K562 (cell line): Measurements from ENCODE around the gene PPP1R37. TPM values are rescaled to one million over a fixed set of nuclear protein-coding genes. Genes with fewer than 3 reads are reported as not detected.

Source experiments
- ATAC-seq: fragments of 200-7000 bp; cut with Tn5 transposase; 3 replicates; pipeline ENCODE4 v1.9.1; 2020; ENCODE audit warnings: moderate library complexity
- Bru-seq: library from RNA; stranded (reverse); fragments of 400-500 nt; gene quantifications from one replicate; lab custom pipeline; 2021; lab: Mats Ljungman, UMichigan
- BruChase-seq, 2 experiments: library from RNA; stranded (reverse); fragments of 400-500 nt; gene quantifications; one replicate each; lab custom pipeline; 2021; lab: Mats Ljungman, UMichigan
- BruUV-seq: library from RNA; stranded (reverse); fragments of 400-500 nt; replicated peaks from 2 replicates; lab custom pipeline; 2021; lab: Mats Ljungman, UMichigan
- CTCF ChIA-PET: fragments of 300-600 bp; formaldehyde crosslinking; extraction: SDS; loops from one replicate; lab custom pipeline; 2021; ENCODE audit warnings: low intra/inter-chr PET ratio; lab: Yijun Ruan, JAX
- POLR2A ChIA-PET: fragments of 300-600, 350-650 bp; sonication (Branson Sonifier 250); formaldehyde crosslinking; extraction: SDS; loops from one replicate; lab custom pipeline; 2021; ENCODE audit warnings: antibody characterized with exemption, inconsistent platforms; lab: Yijun Ruan, JAX
- DNase-seq, 4 experiments: peaks; one replicate each; pipeline versions ENCODE4 v3.0.0 to v3.0.0-alpha.2; 2011 to 2018; ENCODE audit warnings: low spot score in 3 of 4, mixed read lengths in 3 of 4; ENCODE audit errors: extremely low read depth in 1 of 4
- FAIRE-seq: peaks from 2 replicates; lab custom pipeline; 2011; peaks lifted over from hg19 to GRCh38; lab: Jason Lieb, UNC
- H2AFZ ChIP-seq: 2 replicates; pipeline ENCODE4 v1.6.0; 2011; ENCODE audit warnings: low read depth, low read length, control low read depth, inconsistent platforms
- H3K27ac ChIP-seq: fragments of 200-600 bp; 3 replicates; pipeline ENCODE4 v1.8.0; 2011; ENCODE audit warnings: low read depth, mild to moderate bottlenecking, control low read depth, inconsistent platforms, low read length, moderate library complexity, mixed read lengths; ENCODE audit errors: extremely low read depth
- H3K27me3 ChIP-seq, 2 experiments: fragments of 300-600 bp in 1 of 2; 2 replicates in 1 of 2; 3 replicates in 1 of 2; pipeline versions ENCODE4 v1.6.0 to v1.8.0; 2011; ENCODE audit warnings: inconsistent platforms in 2 of 2, low read length in 2 of 2, mild to moderate bottlenecking in 1 of 2, mixed read lengths in 1 of 2, moderate library complexity in 1 of 2; ENCODE audit not compliant: control insufficient read depth in 2 of 2, insufficient read depth in 2 of 2
- H3K36me3 ChIP-seq: fragments of 300-600 bp; 3 replicates; pipeline ENCODE4 v1.8.0; 2011; ENCODE audit warnings: mild to moderate bottlenecking, low read length, inconsistent platforms; ENCODE audit not compliant: control insufficient read depth, insufficient read depth
- H3K4me1 ChIP-seq, 2 experiments: fragments of 200-600 bp in 1 of 2; replicated peaks in 1 of 2; 2 replicates in 1 of 2; 3 replicates in 1 of 2; pipeline versions ENCODE4 v1.5.1 to v1.8.0; 2011; ENCODE audit warnings: inconsistent platforms in 2 of 2, low read length in 2 of 2, mild to moderate bottlenecking in 1 of 2, mixed read lengths in 1 of 2, moderate library complexity in 1 of 2; ENCODE audit not compliant: control insufficient read depth in 2 of 2, insufficient read depth in 2 of 2
- H3K4me2 ChIP-seq: 2 replicates; pipeline ENCODE4 v1.6.1; 2011; ENCODE audit warnings: low read length, control low read depth, inconsistent platforms, mixed read lengths; ENCODE audit not compliant: insufficient read depth
- H3K4me3 ChIP-seq: fragments of 200-600 bp; sonication (generic), shearing (Covaris generic); 2 replicates; pipeline ENCODE4 v1.5.1; 2016; ENCODE audit warnings: control low read depth, inconsistent platforms
- H3K79me2 ChIP-seq: fragments of 200-600 bp; 3 replicates; pipeline ENCODE4 v1.8.0; 2011; ENCODE audit warnings: low read length, inconsistent platforms; ENCODE audit not compliant: control insufficient read depth, insufficient read depth
- H3K9ac ChIP-seq, 2 experiments: 2 replicates each; pipeline versions ENCODE4 v1.6.0 to v1.6.1; 2011; ENCODE audit warnings: low read depth in 2 of 2, low read length in 2 of 2, control low read depth in 1 of 2, inconsistent platforms in 1 of 2, mild to moderate bottlenecking in 1 of 2, mixed read lengths in 1 of 2; ENCODE audit not compliant: insufficient read depth in 1 of 2
- H3K9me1 ChIP-seq: one replicate; pipeline ENCODE4 v1.6.0; 2011; ENCODE audit warnings: inconsistent platforms, mild to moderate bottlenecking, low read length, moderate library complexity; ENCODE audit not compliant: control insufficient read depth, insufficient read depth
- H3K9me3 ChIP-seq: replicated peaks from 2 replicates; pipeline ENCODE4 v1.5.1; 2011; ENCODE audit warnings: low read depth, low read length, inconsistent platforms; ENCODE audit not compliant: control insufficient read depth, insufficient read depth
- H4K20me1 ChIP-seq: replicated peaks from 2 replicates; pipeline ENCODE4 v1.6.1; 2011; ENCODE audit warnings: low read length, inconsistent platforms, mixed read lengths; ENCODE audit not compliant: control insufficient read depth, insufficient read depth
- CREB3 ChIP-seq: fragments of 450-650 bp; conservative IDR thresholded peaks from 2 replicates; pipeline ENCODE4 v1.6.1; 2016; ENCODE audit warnings: missing genetic modification characterization, low read depth, mild to moderate bottlenecking, missing compliant biosample characterization, moderate library complexity
- CXXC5 ChIP-seq: fragments of 250-450 bp; sonication (Bioruptor Pico); IDR thresholded peaks from 2 replicates; pipeline ENCODE4 v1.8.0; 2022; ENCODE audit warnings: inconsistent platforms, mild to moderate bottlenecking, moderate library complexity
- GABPB1 ChIP-seq: sonication (generic); formaldehyde crosslinking; IDR thresholded peaks from 2 replicates; pipeline ENCODE4 v1.8.0; 2022; ENCODE audit warnings: mild to moderate bottlenecking, missing genetic modification reagents
- ID3 ChIP-seq, 2 experiments: fragments of 250-450 bp in 1 of 2; fragments of 450-650 bp in 1 of 2; sonication (Bioruptor Pico) in 1 of 2; IDR thresholded peaks; 2 replicates each; pipeline versions ENCODE4 v1.6.1 to v1.8.0; 2016 to 2021; ENCODE audit warnings: mild to moderate bottlenecking in 2 of 2, moderate library complexity in 2 of 2, missing compliant biosample characterization in 1 of 2, missing genetic modification characterization in 1 of 2
- PBX2 ChIP-seq, 2 experiments: IDR thresholded peaks in 1 of 2; conservative IDR thresholded peaks in 1 of 2; 2 replicates each; pipeline ENCODE4 v1.6.1; 2016; ENCODE audit warnings: low read depth in 2 of 2, mild to moderate bottlenecking in 1 of 2, missing compliant biosample characterization in 1 of 2, missing genetic modification characterization in 1 of 2, moderate library complexity in 1 of 2
- RBM39 ChIP-seq: fragments of 200-400 bp; formaldehyde crosslinking; optimal IDR thresholded peaks from 2 replicates; pipeline ENCODE3; 2018; ENCODE audit warnings: low read depth, low read length
- ZFPM2 ChIP-seq: fragments of 250-450 bp; sonication (Bioruptor Pico); IDR thresholded peaks from 2 replicates; pipeline ENCODE4 v1.5.1; 2022; ENCODE audit warnings: mild to moderate bottlenecking
- ZNF586 ChIP-seq: fragments of 450-650 bp; formaldehyde crosslinking; conservative IDR thresholded peaks from 2 replicates; pipeline ENCODE4 v1.4.0; 2020; ENCODE audit warnings: mild to moderate bottlenecking, moderate library complexity
- WGBS: fragments of 100-300 bp; shearing (Covaris generic); methylation state at CpG from one replicate; pipeline ENCODE4 v1.1.6; 2016; ENCODE audit warnings: low coverage, mixed read lengths; ENCODE audit not compliant: insufficient coverage; ENCODE audit errors: missing lambda C conversion rate; 5-methylcytosine and 5-hydroxymethylcytosine counted together
- in situ Hi-C: fragments of 300-500 bp; cut with MboI; formaldehyde crosslinking; loops from 4 replicates; pipeline ENCODE4 v1.15.0; 2018; ENCODE audit warnings: inconsistent platforms, mixed read lengths
- intact Hi-C: fragments of 100-400 bp; cut with micrococcal nuclease; formaldehyde crosslinking; loops from 2 replicates; pipeline ENCODE4 v1.14.2; 2022
- long read RNA-seq, 3 experiments: library from polyadenylated mRNA in 2 of 3; library from RNA in 1 of 3; unstranded in 2 of 3; stranded (forward) in 1 of 3; transcript quantifications; one replicate each; pipeline ENCODE4 v2.0.0, GENCODE V29; 2019 to 2022
- polyA minus RNA-seq, 3 experiments: library from RNA; depleted of rRNA, polyadenylated mRNA; stranded (reverse); fragments of >200 nt; gene quantifications; 2 replicates each; pipeline ENCODE4 v1.2.3, GENCODE V29; 2011
- polyA plus RNA-seq, 8 experiments: library from polyadenylated mRNA; depleted of rRNA in 4 of 8; stranded (reverse) in 5 of 8; unstranded in 3 of 8; fragments of >200 nt; fragmentation: Nextera tagmentation in 2 of 8; fragmentation: Illumina TruSeq in 1 of 8; extraction: Ambion mirVana in 2 of 8; extraction: Trizol in 1 of 8; gene quantifications; 2 replicates each; pipeline versions ENCODE4 v1.2.1 to v1.2.3, GENCODE V29; 2011 to 2014; ENCODE audit warnings: inconsistent platforms in 1 of 8, missing spikeins in 1 of 8
- total RNA-seq, 7 experiments: library from RNA; depleted of rRNA in 6 of 7; stranded (reverse); fragments of >200 nt in 6 of 7; fragmentation: Illumina TruSeq in 2 of 7; extraction: Trizol in 2 of 7; gene quantifications; 2 replicates each; pipeline versions ENCODE4 v1.2.1 to v1.2.3, GENCODE V29; 2011 to 2021; ENCODE audit warnings: low replicate concordance in 1 of 7

Gene PPP1R37
- total RNA-seq (2011; cell fraction: chromatin; rRNA removed; ENCODE audit: low replicate concordance), result 32.7 and 64.0 TPM in 2 replicates
- total RNA-seq (2011; cell fraction: nucleolus; rRNA removed), result 49.9 and 53.4 TPM in 2 replicates
- 37.0 and 42.9 TPM in 2 replicates for total RNA-seq (2011; cell fraction: nucleoplasm; rRNA removed)
- 20.3 and 38.6 TPM in 2 replicates for total RNA-seq (2014; rRNA removed)
- total RNA-seq (2014; rRNA removed; fragmentation: Illumina TruSeq; extraction: Trizol), result 3.1 and 3.5 TPM in 2 replicates
- total RNA-seq (2015; rRNA removed; fragmentation: Illumina TruSeq; extraction: Trizol), result 7.9 and 8.4 TPM in 2 replicates
- 16.4 and 17.6 TPM in 2 replicates for total RNA-seq (2021)
- polyA plus RNA-seq (2011; rRNA removed), result 7.3 and 8.0 TPM in 2 replicates
- 7.1 and 13.5 TPM in 2 replicates for polyA plus RNA-seq (2011; cell fraction: cytosol; rRNA removed)
- polyA plus RNA-seq (2011; cell fraction: nucleus; rRNA removed), result 51.3 and 83.8 TPM in 2 replicates
- 18.5 and 23.4 TPM in 2 replicates for polyA plus RNA-seq (2012)
- polyA plus RNA-seq (2014; fragmentation: Illumina TruSeq; extraction: Trizol), result 2.7 and 5.0 TPM in 2 replicates
- polyA plus RNA-seq (2014; fragmentation: Nextera tagmentation; extraction: Ambion mirVana), result under 1 TPM; 0.04 to 0.10 TPM
- polyA plus RNA-seq (2014; rRNA removed), result 19.9 and 22.0 TPM in 2 replicates
- 4.4 and 5.2 TPM in 2 replicates for polyA minus RNA-seq (2011; rRNA and poly(A)+ RNA removed)
- 4.8 and 13.3 TPM in 2 replicates for polyA minus RNA-seq (2011; cell fraction: cytosol; rRNA and poly(A)+ RNA removed)
- 14.3 and 14.8 TPM in 2 replicates for polyA minus RNA-seq (2011; cell fraction: nucleus; rRNA and poly(A)+ RNA removed)
- Bru-seq, nascent RNA, result percentile 70 among the genes with signal in this experiment
- percentile 79 among the genes with signal in this experiment for BruChase-seq, experiment 1, labeled RNA remaining after a 2-hour chase
- percentile 82 among the genes with signal in this experiment for BruChase-seq, experiment 2, labeled RNA remaining after a 6-hour chase
- long read RNA-seq, experiment 1, partial matches to known transcripts, result 10 of 29 reads
- long read RNA-seq, experiment 1, other reads (novel, unspliced or antisense), result 15 of 29 reads
- long read RNA-seq, experiment 2, partial matches to known transcripts, result 7 of 24 reads
- long read RNA-seq, experiment 2, other reads (novel, unspliced or antisense), result 11 of 24 reads
- long read RNA-seq, experiment 3, result 0 reads

- in situ Hi-C loops, result no loop called here
- under 1% methylated on average over 67 of the region's 103 CpGs for WGBS
- TF ChIP-seq GABPB1 (peak; percentile 83), ZNF586 (CRISPR knock-in tag) (no peak), ZFPM2 (CRISPR knock-in tag) (0 out of 2 replicates have a peak, but pooled peaks have one; percentile 47), RBM39 (no peak), CXXC5 (CRISPR knock-in tag) (peak; percentile 99), CREB3 (0 out of 2 replicates have a peak, but pooled peaks have one; percentile 50), PBX2 (CRISPR knock-in tag; IDR thresholded peaks at IDR 0.05; ENCODE audit: low read depth) (no peak), PBX2 (tag; conservative IDR thresholded peaks at IDR 0.05; ENCODE audit: low read depth) (no peak), ID3 (CRISPR knock-in tag; IDR thresholded peaks at IDR 0.05) (no peak), ID3 (tag; IDR thresholded peaks at IDR 0.05) (peak; percentile 76; the same call in 1 of the 2 replicates)
Observed at GRCh38 chr19:45092747-45093678, at the start of gene PPP1R37. TSS of gene PPP1R37 (plus strand) at chr19:45093179. CDS start at chr19:45093326, 147 bp downstream.

More at GRCh38 chr19:45092747-45093678, at the start of gene PPP1R37:
- Histone ChIP-seq H3K4me1 (peaks cover 32 to 64% of the 10 kb centered on the region in 2 experiments), H3K27me3 (no peaks in the 10 kb centered on the region), H3K9me3 (no peaks in the 10 kb centered on the region), H3K36me3 (peaks cover 72% of the 10 kb centered on the region; the same call in 2 of the 3 replicates), H3K79me2 (peaks cover 55% of the 10 kb centered on the region), H4K20me1 (peaks cover 25% of the 10 kb centered on the region), H3K4me3 (peak within 1 kb of the TSS; percentile 99), H3K9me1 (peaks cover 4% of the 10 kb centered on the region), H3K9ac (peak within 1 kb of the TSS; percentile 98 to 99), H2AFZ (peak within 1 kb of the TSS; percentile 99), H3K27ac (peak within 1 kb of the TSS; percentile 100), H3K4me2 (peak within 1 kb of the TSS; percentile 89)
- FAIRE-seq (peak; percentile 100), DNase-seq (peak; percentile 89 to 97 (median 92)), ATAC-seq (peak; percentile 89)
- POLR2A ChIA-PET, result interaction anchor here (0.5 to 2.5 kb wide), 18 partner anchors 8 to 398 kb away, joined by 3 to 14 read pairs (median 4); partner anchors contain the start of gene CLASRP
- intact Hi-C loops, result loop anchor here (1.0 kb wide), 1 partner anchor 33 kb away; no protein-coding TSS in a partner anchor
- CTCF ChIA-PET, result interaction anchor here (0.7 kb wide), 1 partner anchor 541 kb away, joined by 3 read pairs; no protein-coding TSS in a partner anchor
- BruUV-seq, result no TSS peak
